Occipital lobe (tissue), 2 donors: Measurements from ENCODE around the gene SBF2. TPM values are rescaled to one million over a fixed set of nuclear protein-coding genes. Genes with fewer than 3 reads are reported as not detected.

Experiments used
- DNase-seq: peaks from one replicate; lab custom pipeline; 2025; lab: John Stamatoyannopoulos, UW
- total RNA-seq: library from RNA; depleted of rRNA; stranded (reverse); fragments of >200 nt; gene quantifications from one replicate; pipeline ENCODE4 v1.2.3, GENCODE V29; 2014

The SBF2 gene
- total RNA-seq, 1 donor from 2014 or later, result 132 TPM

GRCh38 chr11:10302359-10302743, 8.3 kb upstream of the SBF2 start:
- no peak for DNase-seq

DNA sequence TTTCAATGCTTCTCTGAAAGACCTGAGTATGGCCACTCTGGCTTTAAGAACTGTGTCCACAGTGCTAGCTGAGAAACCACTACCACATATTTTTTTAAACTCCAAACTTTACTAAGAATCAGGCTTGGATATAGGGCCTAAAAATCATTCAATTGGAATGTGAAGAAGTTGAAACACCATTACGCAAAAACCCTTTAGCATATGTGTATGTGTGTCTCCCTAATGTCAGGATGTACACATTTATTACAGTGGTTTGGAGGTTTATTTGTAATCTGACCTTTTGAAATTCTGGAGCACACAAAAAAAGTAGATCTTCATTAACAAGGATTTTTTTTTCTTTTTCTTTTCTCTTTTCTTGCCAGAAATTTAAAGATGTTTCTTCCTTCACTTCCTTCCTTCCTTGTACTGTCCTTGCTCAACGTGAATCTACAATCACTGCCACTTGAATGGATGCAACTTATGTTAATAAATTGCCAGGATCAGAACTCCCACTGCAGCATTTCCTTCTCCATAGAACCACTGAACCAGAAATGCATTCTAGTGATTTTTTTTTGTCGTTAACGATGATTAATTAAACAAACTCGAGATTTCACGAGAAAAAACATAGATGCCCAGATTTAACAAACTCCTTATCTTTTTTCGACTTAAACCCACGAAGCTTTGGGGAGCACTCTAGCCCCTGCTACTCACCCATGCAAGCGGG, 7.8 kb upstream of the SBF2 start:
- no peak for DNase-seq

GRCh38 chr11:10298342-10298741, 4.3 kb upstream of the SBF2 start:
- DNase-seq, result no peak

DNA sequence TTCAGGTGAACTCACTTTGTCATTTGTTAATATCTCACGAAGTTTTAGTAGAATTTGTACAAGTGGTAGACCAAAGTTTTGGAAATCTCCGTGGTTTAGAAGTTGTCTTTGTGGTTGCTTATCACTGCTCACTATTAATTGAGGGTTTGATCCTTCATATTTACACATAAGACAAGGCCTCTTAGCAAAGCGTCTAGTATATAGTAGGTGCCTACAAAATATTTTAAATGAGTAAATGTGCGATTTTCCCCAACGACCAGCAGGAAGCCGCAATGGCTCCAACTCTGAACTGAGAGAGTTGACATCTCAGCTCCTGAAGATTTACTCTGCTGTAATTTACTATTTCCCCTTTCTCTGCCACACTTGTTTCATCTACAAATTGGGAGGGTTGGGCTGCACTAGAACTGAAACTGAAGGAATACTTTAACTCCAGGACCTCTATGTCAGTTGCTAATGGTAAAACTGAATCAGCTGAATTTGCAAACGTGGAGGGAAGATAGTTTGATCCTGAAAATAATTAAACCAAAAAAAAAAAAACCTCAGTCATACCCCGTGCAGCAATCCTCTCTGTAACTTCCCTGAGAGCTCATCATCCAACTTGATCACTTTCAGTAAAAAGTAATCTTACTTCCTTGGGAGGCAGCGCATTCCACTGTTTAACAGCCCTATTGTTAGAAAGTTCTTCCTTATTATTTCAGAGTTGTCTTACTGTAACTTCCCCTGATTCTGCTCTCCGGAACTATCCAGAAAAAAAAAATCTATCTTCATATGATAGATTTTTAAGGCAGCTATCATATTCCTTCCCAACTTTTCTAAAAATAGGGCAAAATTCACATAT, 1.3 kb upstream of the SBF2 start:
- no peak for DNase-seq

GRCh38 chr11:10294290-10294953, 403 bp upstream of the SBF2 start:
- no peak for DNase-seq

GRCh38 chr11:10291801-10292638, 2.0 kb downstream of the SBF2 start:
- no peak for DNase-seq

GRCh38 chr11:10289765-10290380, 4.1 kb downstream of the SBF2 start:
- DNase-seq, result no peak

DNA sequence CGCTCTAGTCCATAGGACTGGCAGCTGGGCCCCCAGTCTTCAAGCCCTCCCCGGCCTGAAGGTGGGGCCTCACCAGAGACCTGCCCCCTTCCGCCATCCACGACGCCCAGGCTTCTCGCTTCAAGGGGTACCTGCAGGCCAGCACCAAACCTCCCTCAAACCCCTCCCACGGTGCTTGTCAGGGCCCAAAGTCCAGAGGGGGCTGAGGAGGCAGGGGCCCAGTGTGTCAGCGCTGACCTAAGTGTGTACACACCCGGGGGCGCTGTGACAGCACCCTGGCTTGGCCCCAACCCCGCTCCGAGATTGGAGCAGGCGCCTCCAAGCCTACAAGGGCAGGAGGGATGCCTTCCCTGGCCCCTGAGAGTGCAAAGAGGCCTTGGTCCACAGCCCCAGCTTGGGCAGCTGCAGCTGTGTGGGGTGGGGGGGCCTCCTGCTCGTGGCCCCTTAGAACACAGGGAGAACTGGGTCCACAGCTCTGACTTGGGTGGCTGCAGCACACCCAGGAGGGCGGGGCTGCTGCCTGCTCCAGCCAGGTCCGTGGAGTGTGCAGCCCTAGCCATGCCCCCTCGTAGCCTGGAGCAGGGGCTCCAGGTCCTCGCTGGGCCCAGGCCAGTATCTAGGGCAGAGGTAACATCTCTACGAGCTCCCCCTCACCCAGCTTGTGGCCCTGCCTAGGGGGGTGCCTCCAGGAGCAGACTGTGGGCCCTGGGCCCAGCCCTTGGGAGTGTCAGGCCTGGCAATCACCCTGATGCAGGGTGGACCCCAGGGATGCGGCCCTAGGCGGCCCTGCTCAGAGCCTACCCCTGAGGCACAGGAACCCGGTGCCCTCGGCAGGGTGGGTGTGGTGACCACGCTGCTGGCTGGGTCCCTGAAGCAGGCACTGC, 4.9 kb downstream of the SBF2 start:
- no peak for DNase-seq

DNA sequence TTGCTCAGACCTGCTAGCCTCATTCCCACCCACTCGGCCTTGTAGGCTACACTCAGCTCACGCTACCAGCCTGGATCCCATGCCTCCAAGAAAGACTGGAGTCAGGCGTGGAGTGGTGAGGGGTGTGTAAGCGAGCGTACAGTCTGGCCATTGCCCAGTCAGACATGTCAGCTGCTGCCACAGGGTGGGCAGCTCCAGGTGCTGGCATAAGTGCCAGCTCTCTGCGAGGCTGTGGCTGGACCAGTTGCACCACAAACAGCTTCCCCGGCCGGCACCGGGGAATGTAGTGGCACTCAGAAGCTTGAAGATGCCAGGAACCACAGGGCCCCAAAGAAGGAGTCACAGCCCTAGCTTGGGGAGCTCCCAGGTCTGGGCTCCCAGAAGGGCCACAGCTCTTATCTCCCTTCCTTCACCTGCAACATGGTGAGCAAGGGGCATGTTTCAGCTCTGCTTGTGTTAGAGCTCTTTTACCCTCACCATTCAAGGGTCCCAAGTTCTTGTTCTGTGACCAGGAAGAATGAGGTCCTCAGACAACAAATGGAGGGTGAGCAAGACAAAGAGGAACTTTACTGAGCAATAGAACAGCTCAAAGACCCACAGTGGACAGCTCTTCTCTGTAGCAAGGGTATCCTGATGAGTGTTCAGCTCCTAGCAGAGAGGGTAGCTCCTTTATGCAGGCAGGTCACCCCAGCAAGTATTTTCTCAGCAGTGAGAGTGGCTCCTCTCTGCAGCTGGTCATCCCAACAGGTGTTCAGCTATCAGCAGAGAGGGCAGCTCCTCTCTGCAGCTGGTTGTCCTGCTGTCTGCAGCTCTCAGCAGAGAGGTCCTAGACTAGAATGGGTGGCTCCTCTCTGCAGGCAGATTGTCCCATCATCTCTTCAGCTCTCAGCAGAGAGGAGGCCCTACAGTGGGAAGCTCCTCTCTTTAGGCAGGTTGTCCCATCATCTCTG, 6.0 kb downstream of the SBF2 start:
- DNase-seq, result no peak

DNA sequence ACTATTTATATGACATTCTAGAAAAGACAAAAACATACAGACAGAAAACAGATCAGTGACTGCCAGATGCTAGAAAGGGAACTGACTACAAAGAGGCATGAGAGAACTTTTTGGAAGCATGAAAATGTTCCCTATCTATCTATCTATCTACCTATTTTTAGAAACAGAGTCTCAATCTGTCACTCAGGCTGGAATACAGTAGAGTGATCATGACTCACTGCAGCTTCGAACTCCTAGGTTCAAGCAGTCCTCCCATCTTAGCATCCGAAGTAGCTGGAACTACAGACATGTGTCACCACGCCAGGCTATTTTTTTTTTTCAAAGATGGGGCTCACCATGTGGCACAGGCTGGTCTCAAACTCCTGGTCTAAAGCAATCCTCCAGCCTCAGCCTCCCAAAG, 6.9 kb downstream of the SBF2 start:
- DNase-seq, result no peak

DNA sequence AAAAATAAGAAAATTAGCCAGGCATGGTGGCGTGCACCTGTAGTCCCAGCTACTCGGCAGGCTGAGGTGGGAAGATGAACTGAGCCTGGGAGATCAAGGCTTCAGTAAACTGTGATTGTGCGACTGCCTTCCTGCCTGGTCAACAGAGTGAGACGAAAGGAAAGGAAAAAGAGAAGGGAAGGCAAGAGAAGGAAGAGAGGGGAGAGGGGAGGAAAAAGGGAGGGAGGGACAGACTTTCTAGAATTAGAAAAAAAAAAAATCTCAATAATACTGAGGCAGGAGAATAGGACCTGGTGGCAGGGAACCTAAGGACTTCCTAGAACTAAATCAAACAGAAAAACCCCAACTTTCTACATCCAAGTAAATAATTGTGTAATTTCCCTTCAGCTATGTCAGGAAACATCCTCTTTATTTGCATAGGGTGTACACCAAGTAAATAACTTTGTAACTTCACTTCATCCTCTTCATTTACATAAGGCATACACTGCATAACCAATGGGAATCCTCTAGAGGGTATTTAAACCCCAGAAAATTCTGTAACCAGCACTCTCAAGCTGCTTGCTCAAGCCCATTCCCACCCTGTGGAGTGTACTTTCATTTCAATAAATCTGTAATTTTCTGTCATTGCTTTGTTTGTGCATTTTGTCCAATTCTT, 8.7 kb downstream of the SBF2 start:
- DNase-seq, result no peak

DNA sequence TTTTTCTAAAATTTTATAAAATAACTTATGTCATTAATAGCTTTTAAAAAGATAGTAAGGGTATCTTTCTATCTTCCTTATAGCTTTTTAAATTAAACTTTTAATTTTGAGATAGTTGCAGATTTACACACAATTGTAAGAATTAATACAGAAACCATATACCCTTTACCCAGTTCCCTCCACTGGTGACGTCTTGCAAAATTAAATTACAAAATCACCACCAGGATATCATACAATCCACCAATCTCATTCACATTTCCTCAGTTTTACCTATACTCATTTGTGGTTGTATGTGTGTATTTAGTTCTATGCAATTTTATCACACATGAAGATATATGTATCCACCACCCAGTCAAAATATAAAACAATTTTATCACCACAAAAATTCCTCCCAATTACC, 10.0 kb downstream of the SBF2 start:
- no peak for DNase-seq

DNA sequence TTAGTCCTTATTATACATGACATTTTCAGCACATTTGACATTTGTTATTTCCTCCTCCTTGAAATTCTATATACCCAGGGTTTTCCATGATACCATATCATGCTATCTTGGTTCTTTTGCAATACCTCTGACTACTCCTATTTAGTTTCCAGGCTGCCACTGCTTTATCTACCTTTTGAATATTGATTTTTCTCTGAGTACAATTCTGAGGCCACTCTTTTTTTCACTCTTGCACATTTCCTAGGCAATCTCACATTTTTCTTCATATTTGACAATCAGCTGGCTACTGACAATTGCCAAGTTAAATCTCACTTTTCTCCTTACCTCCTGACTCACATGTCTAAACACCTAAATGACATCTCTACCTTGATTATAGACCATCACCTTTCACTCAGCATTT, 11.9 kb downstream of the SBF2 start:
- DNase-seq, result no peak

DNA sequence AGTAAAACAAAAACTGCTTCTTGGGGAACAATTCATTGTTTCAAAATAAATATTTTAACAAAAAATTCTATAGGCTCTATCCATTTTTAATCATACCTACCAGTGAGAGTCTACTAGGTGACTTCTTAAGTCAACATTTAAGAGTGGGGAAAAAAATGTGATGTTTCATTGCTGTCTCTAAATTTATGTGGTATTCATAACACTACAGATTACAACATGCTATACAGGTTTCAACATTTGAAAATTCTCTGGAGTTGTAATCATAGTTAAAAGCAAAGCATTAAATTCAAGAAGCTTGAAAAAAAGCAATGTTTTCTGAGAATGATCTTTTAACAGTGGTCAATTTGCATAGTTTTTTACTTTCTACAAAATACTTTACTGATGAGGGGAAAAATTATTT, 18.3 kb downstream of the SBF2 start:
- no peak for DNase-seq

- no peak for DNase-seq
Measured at GRCh38 chr11:10274726-10275125, 19.3 kb downstream of the SBF2 start.

DNA sequence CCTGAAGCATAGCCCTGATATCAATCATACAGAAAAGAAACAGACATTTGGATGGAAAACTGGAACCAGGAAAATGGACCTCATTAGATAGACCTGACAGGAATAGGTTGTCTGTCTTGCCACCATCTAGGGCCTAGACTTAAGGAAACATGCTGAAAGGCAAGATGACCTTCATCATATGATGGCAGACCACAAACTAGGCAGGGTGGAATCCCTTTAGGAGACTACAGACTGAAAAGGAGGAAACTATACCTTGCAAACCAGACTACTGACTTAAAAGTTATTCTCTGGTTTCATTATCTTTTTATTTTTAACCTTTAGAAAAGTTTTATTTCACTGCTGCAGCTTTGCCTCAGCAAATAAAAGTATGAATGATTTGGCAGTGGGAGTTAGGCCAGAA, 20.3 kb downstream of the SBF2 start:
- DNase-seq, result no peak

GRCh38 chr11:10272132-10272531, 21.9 kb downstream of the SBF2 start:
- DNase-seq, result no peak

- DNase-seq, result no peak
Measured at GRCh38 chr11:10268746-10269488, 25.1 kb downstream of the SBF2 start.
